WTC11 (cell line): ENCODE results near the gene KRTAP10-3. TPM values are rescaled to one million over a fixed set of nuclear protein-coding genes. Genes with fewer than 3 reads are reported as not detected.

Source experiments
- ATAC-seq: fragments of 200-7000 bp; cut with Tn5 transposase; 2 replicates; pipeline ENCODE4 v1.10.0; 2021; ENCODE audit warnings: mild to moderate bottlenecking, moderate library complexity
- CTCF ChIA-PET: fragments of 300-600 bp; sonication (Branson Sonifier 250); formaldehyde crosslinking; loops from one replicate; lab custom pipeline; 2021; ENCODE audit warnings: antibody characterized with exemption; lab: Charles Lee
- POLR2A ChIA-PET: fragments of 350-600 bp; sonication (Branson Sonifier 250); formaldehyde crosslinking; loops from one replicate; lab custom pipeline; 2021; ENCODE audit warnings: antibody characterized with exemption; lab: Charles Lee
- DNase-seq: peaks from one replicate; pipeline ENCODE4 v3.0.0; 2021; ENCODE audit warnings: low spot score
- H3K27ac Mint-ChIP-seq: 2 replicates; pipeline ENCODE4 v1.8.0; 2021; ENCODE audit warnings: mixed read lengths
- H3K27me3 Mint-ChIP-seq: 2 replicates; pipeline ENCODE4 v1.8.0; 2021; ENCODE audit warnings: low read depth, mild to moderate bottlenecking, moderate library complexity, mixed read lengths
- H3K36me3 Mint-ChIP-seq: 2 replicates; pipeline ENCODE4 v1.8.0; 2021; ENCODE audit warnings: mixed read lengths
- H3K4me1 Mint-ChIP-seq: 2 replicates; pipeline ENCODE4 v1.8.0; 2022; ENCODE audit warnings: mixed read lengths
- H3K4me3 Mint-ChIP-seq: 2 replicates; pipeline ENCODE4 v1.8.0; 2021; ENCODE audit warnings: mild to moderate bottlenecking, moderate library complexity, mixed read lengths
- H3K9me3 Mint-ChIP-seq: 2 replicates; pipeline ENCODE4 v1.8.0; 2021; ENCODE audit warnings: mixed read lengths
- ATF3 ChIP-seq: sonication (generic); formaldehyde crosslinking; conservative IDR thresholded peaks from 2 replicates; pipeline ENCODE4 v1.8.1; 2022; ENCODE audit warnings: mild to moderate bottlenecking, missing genetic modification reagents
- CBFB ChIP-seq: sonication (generic); formaldehyde crosslinking; IDR thresholded peaks from 2 replicates; pipeline ENCODE4 v1.8.1; 2022; ENCODE audit warnings: mild to moderate bottlenecking, low read depth, missing genetic modification reagents
- E2F1 ChIP-seq: sonication (generic); formaldehyde crosslinking; IDR thresholded peaks from 2 replicates; pipeline ENCODE4 v1.8.0; 2022; ENCODE audit warnings: mild to moderate bottlenecking, missing genetic modification reagents
- FOXK1 ChIP-seq: sonication (generic); formaldehyde crosslinking; IDR thresholded peaks from 2 replicates; pipeline ENCODE4 v1.8.0; 2022; ENCODE audit warnings: mild to moderate bottlenecking, moderate library complexity, missing genetic modification reagents
- GRHL2 ChIP-seq: fragments of 250-450 bp; sonication (Bioruptor Pico); IDR thresholded peaks from 2 replicates; pipeline ENCODE4 v1.8.0; 2022; ENCODE audit warnings: mild to moderate bottlenecking, moderate library complexity; ENCODE audit not compliant: insufficient replicate concordance, severe bottlenecking
- HMGXB4 ChIP-seq: sonication (generic); formaldehyde crosslinking; IDR thresholded peaks from 2 replicates; pipeline ENCODE4 v1.8.1; 2023; ENCODE audit warnings: mild to moderate bottlenecking, moderate library complexity, missing genetic modification reagents
- MLX ChIP-seq: sonication (generic); formaldehyde crosslinking; IDR thresholded peaks from 2 replicates; pipeline ENCODE4 v1.8.1; 2023; ENCODE audit warnings: mild to moderate bottlenecking, missing genetic modification reagents, moderate library complexity
- NR2C2 ChIP-seq: sonication (generic); formaldehyde crosslinking; IDR thresholded peaks from 2 replicates; pipeline ENCODE4 v1.8.0; 2022; ENCODE audit warnings: mild to moderate bottlenecking, missing genetic modification reagents
- OVOL2 ChIP-seq: fragments of 250-450 bp; sonication (Bioruptor Pico); IDR thresholded peaks from 2 replicates; pipeline ENCODE4 v1.9.0; 2021; ENCODE audit warnings: mild to moderate bottlenecking, borderline replicate concordance
- RELA ChIP-seq: sonication (generic); formaldehyde crosslinking; IDR thresholded peaks from 2 replicates; pipeline ENCODE4 v1.8.1; 2022; ENCODE audit warnings: missing genetic modification reagents, mild to moderate bottlenecking, borderline replicate concordance
- SMAD3 ChIP-seq: sonication (generic); formaldehyde crosslinking; IDR thresholded peaks from 2 replicates; pipeline ENCODE4 v1.8.0; 2022; ENCODE audit warnings: missing genetic modification reagents, mild to moderate bottlenecking, borderline replicate concordance
- SMAD4 ChIP-seq: sonication (generic); formaldehyde crosslinking; IDR thresholded peaks from 2 replicates; pipeline ENCODE4 v1.8.0; 2022; ENCODE audit warnings: mild to moderate bottlenecking, missing genetic modification reagents
- ZNF219 ChIP-seq: sonication (generic); formaldehyde crosslinking; IDR thresholded peaks from 2 replicates; pipeline ENCODE4 v1.8.0; 2023; ENCODE audit warnings: missing genetic modification reagents, mild to moderate bottlenecking, borderline replicate concordance
- ZNF232 ChIP-seq: sonication (generic); formaldehyde crosslinking; IDR thresholded peaks from 2 replicates; pipeline ENCODE4 v1.8.0; 2022; ENCODE audit warnings: mild to moderate bottlenecking, missing genetic modification reagents
- ZNF671 ChIP-seq: fragments of 250-450 bp; sonication (Bioruptor Pico); IDR thresholded peaks from 2 replicates; pipeline ENCODE4 v1.8.0; 2021; ENCODE audit warnings: mild to moderate bottlenecking
- total RNA-seq: library from RNA; stranded (reverse); gene quantifications from 3 replicates; pipeline ENCODE4 v1.2.3, GENCODE V29; 2021
- TF ChIP-seq, protein P1 (sequence below): fragments of 250-450 bp; sonication (Bioruptor Pico); IDR thresholded peaks from 2 replicates; pipeline ENCODE4 v1.9.0; 2021; ENCODE audit warnings: mild to moderate bottlenecking
- TF ChIP-seq, protein P2 (sequence below): fragments of 250-450 bp; sonication (Bioruptor Pico); IDR thresholded peaks from 2 replicates; pipeline ENCODE4 v1.9.0; 2021; ENCODE audit warnings: mild to moderate bottlenecking, borderline replicate concordance
- TF ChIP-seq, protein P3 (sequence below): fragments of 250-450 bp; sonication (Bioruptor Pico); conservative IDR thresholded peaks from 2 replicates; pipeline ENCODE4 v1.9.0; 2021; ENCODE audit warnings: mild to moderate bottlenecking

The KRTAP10-3 gene
- total RNA-seq, 1 experiment from 2014 or later = not detected

DNA sequence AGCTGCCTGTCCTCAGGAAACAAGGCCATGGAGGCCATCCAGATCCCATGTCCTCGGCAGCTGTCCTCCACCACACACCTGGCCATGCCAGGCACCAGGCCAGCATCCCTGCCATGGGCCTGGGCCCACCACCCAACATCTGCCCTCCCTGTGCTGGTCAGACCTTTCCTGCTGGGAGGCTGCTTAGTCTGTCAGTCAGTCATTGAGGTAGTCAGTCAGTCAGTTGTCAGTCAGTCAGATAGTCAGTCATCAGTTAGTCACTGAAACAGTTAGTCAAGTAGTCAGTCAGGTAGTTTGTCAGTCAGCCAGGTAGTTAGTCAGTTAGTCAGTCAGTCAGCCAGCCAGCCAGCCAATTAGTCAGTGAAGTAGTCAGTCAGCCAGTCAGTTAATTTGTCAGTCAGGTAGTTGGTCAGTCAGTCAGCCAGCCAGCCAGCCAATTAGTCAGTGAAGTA, 35.8 kb downstream of the KRTAP10-3 start:
- no peaks in the 10 kb centered on the region; the same call in 1 of the 2 replicates for H3K27me3 Mint-ChIP-seq
- POLR2A ChIA-PET = no interaction called here
- DNase-seq = no peak
- no peak overlapping the region for H3K4me3 Mint-ChIP-seq
- no peak overlapping the region for H3K27ac Mint-ChIP-seq
- H3K9me3 Mint-ChIP-seq = peaks cover 4% of the 10 kb centered on the region
- H3K36me3 Mint-ChIP-seq = no peaks in the 10 kb centered on the region
- H3K4me1 Mint-ChIP-seq = 0 out of 2 replicates have a peak, but pooled peaks cover 2% of the 10 kb centered on the region
- TF ChIP-seq, protein P1, sequence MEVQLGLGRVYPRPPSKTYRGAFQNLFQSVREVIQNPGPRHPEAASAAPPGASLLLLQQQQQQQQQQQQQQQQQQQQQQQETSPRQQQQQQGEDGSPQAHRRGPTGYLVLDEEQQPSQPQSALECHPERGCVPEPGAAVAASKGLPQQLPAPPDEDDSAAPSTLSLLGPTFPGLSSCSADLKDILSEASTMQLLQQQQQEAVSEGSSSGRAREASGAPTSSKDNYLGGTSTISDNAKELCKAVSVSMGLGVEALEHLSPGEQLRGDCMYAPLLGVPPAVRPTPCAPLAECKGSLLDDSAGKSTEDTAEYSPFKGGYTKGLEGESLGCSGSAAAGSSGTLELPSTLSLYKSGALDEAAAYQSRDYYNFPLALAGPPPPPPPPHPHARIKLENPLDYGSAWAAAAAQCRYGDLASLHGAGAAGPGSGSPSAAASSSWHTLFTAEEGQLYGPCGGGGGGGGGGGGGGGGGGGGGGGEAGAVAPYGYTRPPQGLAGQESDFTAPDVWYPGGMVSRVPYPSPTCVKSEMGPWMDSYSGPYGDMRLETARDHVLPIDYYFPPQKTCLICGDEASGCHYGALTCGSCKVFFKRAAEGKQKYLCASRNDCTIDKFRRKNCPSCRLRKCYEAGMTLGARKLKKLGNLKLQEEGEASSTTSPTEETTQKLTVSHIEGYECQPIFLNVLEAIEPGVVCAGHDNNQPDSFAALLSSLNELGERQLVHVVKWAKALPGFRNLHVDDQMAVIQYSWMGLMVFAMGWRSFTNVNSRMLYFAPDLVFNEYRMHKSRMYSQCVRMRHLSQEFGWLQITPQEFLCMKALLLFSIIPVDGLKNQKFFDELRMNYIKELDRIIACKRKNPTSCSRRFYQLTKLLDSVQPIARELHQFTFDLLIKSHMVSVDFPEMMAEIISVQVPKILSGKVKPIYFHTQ = no peak
- no peak for TF ChIP-seq SMAD4 (CRISPR knock-in tag)
- TF ChIP-seq ZNF232 (CRISPR knock-in tag) = no peak
- TF ChIP-seq E2F1 (CRISPR knock-in tag) = no peak
- no peak for TF ChIP-seq ZNF219 (CRISPR knock-in tag)
- TF ChIP-seq SMAD3 (CRISPR knock-in tag) = no peak
- no peak for TF ChIP-seq FOXK1 (CRISPR knock-in tag)
- TF ChIP-seq MLX = no peak
- no peak for TF ChIP-seq GRHL2 (CRISPR knock-in tag)
- no peak for TF ChIP-seq HMGXB4 (CRISPR knock-in tag)
- no peak for TF ChIP-seq NR2C2
- no peak for TF ChIP-seq ZNF671
- TF ChIP-seq OVOL2 = no peak
- no peak for TF ChIP-seq RELA
- TF ChIP-seq ATF3 (CRISPR knock-in tag) = no peak
- TF ChIP-seq, protein P2, sequence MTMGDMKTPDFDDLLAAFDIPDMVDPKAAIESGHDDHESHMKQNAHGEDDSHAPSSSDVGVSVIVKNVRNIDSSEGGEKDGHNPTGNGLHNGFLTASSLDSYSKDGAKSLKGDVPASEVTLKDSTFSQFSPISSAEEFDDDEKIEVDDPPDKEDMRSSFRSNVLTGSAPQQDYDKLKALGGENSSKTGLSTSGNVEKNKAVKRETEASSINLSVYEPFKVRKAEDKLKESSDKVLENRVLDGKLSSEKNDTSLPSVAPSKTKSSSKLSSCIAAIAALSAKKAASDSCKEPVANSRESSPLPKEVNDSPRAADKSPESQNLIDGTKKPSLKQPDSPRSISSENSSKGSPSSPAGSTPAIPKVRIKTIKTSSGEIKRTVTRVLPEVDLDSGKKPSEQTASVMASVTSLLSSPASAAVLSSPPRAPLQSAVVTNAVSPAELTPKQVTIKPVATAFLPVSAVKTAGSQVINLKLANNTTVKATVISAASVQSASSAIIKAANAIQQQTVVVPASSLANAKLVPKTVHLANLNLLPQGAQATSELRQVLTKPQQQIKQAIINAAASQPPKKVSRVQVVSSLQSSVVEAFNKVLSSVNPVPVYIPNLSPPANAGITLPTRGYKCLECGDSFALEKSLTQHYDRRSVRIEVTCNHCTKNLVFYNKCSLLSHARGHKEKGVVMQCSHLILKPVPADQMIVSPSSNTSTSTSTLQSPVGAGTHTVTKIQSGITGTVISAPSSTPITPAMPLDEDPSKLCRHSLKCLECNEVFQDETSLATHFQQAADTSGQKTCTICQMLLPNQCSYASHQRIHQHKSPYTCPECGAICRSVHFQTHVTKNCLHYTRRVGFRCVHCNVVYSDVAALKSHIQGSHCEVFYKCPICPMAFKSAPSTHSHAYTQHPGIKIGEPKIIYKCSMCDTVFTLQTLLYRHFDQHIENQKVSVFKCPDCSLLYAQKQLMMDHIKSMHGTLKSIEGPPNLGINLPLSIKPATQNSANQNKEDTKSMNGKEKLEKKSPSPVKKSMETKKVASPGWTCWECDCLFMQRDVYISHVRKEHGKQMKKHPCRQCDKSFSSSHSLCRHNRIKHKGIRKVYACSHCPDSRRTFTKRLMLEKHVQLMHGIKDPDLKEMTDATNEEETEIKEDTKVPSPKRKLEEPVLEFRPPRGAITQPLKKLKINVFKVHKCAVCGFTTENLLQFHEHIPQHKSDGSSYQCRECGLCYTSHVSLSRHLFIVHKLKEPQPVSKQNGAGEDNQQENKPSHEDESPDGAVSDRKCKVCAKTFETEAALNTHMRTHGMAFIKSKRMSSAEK (CRISPR knock-in tag) = no peak
- TF ChIP-seq, protein P3, sequence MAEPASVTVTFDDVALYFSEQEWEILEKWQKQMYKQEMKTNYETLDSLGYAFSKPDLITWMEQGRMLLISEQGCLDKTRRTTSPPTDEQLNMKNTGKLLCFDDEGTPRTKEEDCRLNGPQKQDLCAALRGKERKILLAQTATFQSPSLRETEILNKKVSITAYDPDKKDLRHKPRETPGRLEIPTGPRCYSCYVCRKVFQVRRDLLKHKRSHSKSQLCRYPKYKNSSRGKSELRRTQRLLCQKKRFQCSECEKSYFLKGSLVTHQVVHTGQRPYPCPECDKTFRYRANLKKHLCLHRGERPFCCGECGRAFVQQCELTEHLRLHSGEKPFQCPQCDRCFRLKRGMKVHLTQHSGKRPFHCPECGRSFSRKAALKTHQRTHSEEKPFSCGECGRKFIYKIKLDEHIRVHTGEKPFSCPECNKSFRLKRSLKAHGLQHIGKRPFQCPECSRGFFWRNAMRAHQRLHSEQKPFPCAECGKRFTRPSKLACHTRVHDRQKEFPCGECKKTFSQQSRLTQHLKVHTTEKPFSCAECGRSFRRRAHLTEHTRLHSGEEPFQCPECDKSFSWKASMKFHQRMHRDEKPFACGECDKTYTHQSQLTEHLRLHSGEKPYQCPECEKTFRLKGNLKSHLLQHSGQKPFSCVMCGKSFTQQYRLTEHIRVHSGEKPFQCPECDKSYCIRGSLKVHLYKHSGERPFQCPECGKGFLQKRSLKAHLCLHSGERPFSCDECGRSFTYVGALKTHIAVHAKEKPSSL (CRISPR knock-in tag) = no peak
- TF ChIP-seq CBFB (CRISPR knock-in tag) = no peak
- ATAC-seq = no peak
- CTCF ChIA-PET = interaction anchor here (1.0 to 3.7 kb wide), 3 partner anchors 12 to 271 kb away, joined by 3 to 21 read pairs (median 4); no protein-coding TSS in a partner anchor
